Stimulated activated CD8-positive, alpha-beta memory T cell treated with anti-CD3 and anti-CD28 coated beads, Interleukin-12 subunit alpha, Interleukin-12 subunit beta, amount 100 ng/mL, for 1 hour (primary cell): ENCODE measurements around the gene PLB1.
"Not testable (repeated sequence)": the region's sequence is repeated elsewhere in the genome, so short reads cannot be mapped to it uniquely, and the experiment has no call there.

ENCODE experiments used
- DNase-seq: peaks from one replicate; pipeline ENCODE4 v3.0.0-alpha.2; 2020; ENCODE audit warnings: low read depth

Gene PLB1

GRCh38 chr2:28538134-28538533 lies 42.3 kb downstream of the PLB1 start:
- no peak for DNase-seq

DNA sequence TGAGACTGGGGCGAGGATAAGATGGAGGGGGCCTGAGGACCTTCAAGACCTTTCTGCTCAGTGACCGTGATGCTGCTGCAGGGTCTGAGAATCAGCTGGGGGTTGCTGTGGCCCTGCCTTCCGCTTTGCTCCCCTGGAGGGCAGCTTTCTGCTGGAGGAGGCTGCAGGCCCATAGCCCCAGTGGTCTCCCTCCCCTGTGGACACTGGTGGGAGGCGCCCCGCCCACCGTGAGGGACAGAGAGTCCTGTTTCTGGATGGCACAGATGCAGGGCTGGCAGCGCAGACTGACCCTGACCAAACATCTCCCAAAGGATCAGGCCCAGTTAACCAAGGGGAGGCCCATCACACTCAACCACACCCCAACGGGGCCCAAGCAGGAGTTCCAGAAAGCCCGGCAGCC lies 42.8 kb downstream of the PLB1 start:
- DNase-seq: no peak

DNA sequence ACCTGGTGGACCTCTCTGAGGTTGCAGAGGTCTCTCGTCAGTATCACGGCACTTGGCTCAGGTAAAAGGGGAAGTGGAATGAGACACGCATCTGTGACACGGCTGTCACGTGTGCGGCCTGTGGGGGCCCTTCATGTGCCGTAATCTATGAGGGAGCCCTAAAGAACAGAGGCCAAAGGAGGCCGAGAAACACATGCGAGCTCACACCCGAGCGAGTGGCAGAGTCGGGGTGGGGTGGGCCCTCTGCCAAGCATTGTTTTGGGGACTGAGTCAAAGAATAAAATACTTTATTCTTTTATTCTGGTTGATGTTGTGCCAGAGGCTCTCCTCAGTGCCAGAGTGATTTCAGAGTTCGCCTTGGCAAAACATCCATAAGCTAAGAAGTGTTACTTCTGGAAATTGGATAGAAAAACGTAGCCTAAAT lies 43.3 kb downstream of the PLB1 start:
- no peak for DNase-seq

DNA sequence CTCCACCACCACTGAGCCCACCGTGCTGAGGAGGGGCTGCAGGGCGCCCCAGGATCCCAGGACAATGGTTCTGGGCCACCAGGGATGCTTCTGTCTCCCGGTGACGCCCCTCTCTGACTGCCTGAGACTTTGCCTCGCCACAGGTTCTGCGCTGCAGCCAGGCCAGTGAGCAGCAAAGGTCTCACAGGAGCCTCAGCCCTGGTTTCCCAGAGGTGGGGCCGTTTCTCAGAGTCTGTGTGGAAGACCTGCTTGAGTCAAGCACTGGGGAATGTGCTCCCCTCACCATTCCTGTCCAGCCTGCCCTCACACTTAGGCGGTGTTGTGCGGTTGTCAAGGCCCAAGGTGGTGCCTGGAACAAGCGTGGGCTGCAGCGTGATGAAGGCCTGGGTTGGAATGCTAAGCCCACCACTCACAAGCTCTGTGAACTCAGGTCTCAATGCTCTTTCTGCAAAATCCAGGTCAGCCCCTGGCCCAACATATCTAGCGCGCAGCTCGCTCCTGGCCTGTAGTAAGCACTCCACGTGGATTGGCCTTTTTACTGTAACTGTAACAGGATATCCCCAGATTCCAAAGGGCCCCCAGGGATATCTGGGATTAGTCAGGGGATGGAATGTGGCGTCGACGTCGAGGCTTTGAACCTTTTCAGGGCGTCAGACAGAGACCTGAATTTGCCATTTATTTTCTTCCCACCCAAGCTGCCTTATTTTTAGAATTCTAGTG lies 47.6 kb downstream of the PLB1 start:
- no peak for DNase-seq

GRCh38 chr2:28544036-28544346 lies 48.1 kb downstream of the PLB1 start:
- DNase-seq: no peak

DNA sequence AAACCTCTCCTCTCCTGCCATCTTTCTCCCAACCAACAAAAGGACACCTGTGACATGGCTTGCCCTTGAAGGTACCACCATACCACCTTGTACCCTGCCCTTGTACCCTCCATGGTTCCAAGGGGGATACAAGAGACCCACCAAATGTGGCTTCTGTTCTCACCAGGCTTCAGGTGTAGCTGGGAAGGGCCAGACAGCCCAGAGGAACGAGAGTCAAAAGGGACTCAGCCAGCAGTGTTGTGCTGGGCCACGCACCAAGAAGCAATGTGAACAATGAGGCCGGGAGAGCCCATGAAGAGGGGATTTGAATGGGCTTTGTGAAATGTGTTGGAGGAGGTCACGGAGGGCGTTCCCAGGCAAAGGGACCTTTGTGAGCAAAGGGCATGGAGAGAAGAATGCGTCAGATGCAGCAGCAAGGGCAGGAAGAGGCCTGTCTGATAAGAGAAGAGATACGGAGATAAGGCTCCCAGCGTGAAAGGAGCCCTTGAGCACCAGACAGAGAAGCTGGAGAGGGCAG lies 48.6 kb downstream of the PLB1 start:
- no peak for DNase-seq

GRCh38 chr2:28544922-28545589 lies 49.2 kb downstream of the PLB1 start:
- no peak for DNase-seq

DNA sequence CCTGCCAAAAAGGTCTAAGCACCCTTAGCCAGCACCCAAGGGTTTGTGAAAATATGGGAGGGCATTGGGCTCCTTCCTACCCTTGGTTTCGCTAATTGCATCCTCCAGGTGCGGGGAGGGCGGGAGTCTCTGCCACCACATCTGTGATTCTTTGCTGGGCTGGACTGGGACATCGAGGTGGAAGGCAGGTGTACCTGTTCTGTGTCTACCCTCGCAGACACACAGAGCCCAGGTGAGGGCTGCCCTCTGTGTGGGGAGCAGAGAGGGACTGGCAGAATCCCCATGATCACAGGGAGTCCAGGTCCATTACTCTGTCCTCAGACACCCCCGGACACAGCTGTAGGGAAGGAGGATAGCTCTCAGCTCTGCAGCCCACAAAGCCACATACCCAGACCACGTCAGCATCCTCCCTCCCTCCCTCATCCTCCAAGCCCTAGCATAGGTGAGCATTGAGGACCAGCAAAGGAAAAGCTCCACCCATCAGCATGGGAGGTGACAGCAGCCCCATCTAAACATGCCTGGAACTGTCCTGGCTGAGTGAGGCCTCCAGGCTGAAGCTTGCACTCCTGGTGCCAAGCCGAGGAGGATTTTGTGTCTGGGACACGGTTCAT lies 49.8 kb downstream of the PLB1 start:
- no peak for DNase-seq

DNA sequence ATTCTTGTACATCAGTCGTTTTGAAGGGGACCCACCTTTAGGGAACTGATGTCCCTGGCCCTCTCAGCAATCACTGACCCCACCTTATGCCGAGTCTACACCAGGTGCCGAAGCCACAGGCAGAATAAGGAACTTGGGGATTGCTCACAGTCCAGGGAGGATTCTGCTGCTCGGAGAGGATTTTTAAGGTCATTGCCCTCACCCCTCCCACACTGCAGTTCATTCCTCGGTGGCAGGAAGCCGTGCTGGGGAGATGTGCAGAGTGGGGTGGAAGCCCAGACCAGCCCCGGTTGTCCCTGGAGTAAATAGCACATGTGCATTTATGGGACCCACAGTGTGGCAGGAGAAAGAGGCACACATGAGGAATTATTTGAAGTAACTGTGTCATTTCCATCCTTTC lies 50.4 kb downstream of the PLB1 start:
- DNase-seq: no peak

DNA sequence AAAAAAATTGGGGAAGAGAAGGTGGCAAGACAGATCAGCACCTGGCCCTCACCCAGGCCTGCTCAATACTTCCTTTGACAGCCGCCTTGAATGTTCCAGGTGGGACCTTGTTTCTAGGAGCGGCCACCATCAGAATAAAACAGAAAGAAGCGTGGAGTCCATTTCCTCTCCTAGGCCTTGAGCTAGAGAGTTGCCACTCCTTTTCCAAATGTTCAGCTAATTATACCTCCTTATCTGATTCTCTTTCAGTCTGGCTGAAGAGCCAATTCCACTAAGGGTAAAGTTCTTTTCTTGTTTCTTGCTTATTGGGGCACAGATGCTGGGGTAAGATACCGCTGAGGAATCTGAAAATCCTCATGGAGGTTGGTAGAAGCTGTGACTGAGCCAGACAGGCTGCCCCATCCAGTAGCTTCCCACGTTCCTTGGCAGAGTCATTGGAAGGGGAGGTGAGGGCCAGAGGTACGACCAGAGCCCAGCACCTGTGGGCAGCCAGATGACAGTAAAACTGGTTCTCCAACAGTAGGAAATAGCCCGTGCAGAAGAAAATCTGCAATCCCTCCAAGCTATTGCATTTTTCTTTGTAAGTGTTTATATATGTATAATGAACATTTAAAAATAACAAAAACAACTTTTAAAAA lies 51.5 kb downstream of the PLB1 start:
- no peak for DNase-seq

GRCh38 chr2:28547906-28548600 lies 52.2 kb downstream of the PLB1 start:
- DNase-seq: no peak

DNA sequence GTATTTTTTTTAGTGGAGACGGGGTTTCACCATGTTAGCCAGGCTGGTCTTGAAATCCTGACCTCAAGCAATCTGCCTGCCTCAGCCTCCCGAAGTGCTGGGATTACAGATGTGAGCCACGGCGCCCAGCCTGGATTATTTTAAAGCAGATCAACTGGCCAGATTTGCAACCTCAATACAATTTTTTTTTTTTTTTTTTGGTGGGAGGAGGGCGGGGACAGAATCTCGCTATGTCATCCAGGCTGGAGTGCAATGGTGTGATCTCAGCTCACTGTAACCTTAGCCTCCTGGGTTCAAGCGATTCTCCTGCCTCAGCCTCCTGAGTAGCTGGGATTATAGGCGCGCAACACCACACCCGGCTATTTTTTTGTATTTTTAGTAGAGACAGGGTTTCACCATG lies 54.5 kb downstream of the PLB1 start:
- not testable (repeated sequence) for DNase-seq

GRCh38 chr2:28552045-28552823 lies 56.4 kb downstream of the PLB1 start:
- no peak for DNase-seq

GRCh38 chr2:28556303-28556702 lies 60.4 kb downstream of the PLB1 start:
- DNase-seq: no peak

DNA sequence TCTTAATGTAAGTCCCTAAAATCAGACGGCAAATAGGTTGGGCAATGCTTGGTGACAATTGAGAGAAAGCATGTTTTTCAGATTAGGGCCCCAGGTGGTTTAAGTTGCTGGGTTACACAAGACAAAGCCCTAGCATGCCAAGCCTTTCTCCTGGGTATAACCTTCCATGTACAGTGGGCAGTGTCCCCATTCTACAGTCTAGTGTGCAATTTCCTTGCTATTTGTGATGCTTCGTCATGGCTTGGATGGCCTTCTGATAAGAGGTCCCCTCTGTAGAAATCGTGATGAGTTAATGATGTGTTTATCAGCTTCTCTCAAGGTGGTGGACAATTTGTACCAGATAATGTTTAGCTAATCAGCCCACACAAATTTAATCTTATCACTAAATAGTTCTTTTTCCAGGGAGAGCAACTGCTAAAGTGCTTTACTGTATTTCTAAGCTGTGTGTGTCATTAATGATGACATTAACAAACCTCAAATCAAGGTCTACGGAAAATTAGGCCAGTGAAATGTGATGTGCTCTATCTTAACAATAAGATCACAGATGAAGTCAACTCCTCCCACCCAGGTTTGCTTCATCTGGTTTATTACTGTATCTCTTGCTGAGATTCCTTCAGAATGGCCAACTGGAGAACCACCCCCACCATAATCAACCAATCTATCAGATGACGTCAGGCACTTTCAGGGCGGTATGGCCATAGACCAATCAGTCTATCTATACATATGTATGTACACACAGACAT lies 61.7 kb downstream of the PLB1 start:
- DNase-seq: no peak

GRCh38 chr2:28558158-28558820 lies 62.4 kb downstream of the PLB1 start:
- no peak for DNase-seq

DNA sequence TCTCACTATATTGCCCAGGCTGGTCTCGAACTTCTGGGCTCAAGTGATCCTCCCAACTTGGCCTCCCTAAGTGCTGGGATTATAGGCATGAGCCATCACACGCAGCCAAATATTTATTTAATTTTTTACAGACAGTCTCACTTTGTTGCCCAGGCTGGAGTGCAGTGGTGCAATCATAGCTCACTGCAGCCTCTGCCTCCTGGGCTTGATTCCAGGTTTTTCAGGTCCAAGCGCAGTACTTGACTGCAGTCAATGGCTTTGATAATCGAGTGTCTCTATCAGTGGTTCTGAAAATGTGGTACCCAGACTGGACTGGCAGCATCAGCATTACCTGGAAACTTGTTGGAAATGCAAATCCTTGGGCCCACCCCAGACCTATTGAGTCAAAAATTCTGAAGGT lies 63.1 kb downstream of the PLB1 start:
- DNase-seq: no peak

DNA sequence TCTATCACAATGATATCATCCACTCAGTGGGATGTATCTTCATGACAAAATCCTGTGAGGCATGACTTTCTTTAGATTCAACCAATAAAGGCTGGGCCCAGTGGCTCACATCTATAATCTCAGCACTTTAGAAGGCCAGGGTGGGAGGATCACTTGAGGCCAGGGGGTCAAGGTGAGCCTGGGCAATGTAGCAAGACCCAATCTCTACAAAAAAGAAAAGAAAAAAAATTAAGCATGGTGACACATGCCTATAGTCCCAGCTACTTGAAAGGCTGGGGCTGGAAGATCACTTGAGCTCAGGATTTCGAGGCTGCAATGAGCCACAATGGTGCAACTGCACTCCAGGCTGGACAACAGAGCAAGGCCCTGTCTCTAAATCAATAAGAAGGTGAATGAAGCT lies 68.0 kb downstream of the PLB1 start:
- DNase-seq: no peak

- DNase-seq: no peak
Measured at GRCh38 chr2:28564346-28564745, 68.5 kb downstream of the PLB1 start.

DNA sequence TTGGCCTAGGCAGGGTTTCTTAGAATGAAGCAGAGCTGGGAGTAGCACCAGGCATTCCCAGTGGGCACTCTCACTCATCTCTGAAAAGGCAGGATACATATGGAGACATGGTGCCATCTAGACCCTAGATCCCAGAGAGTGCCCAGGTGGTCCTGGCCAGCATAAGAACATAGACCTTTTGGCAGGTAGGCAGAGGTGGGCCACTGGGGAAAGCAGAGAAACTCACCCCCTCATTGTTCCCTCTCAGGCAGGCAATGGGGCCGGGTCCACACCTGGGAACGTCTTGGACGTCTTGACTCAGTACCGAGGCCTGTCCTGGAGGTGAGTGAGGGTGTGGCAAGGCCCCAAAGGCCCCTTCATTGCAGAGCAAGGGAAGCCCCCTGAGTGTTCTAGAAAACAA lies 69.2 kb downstream of the PLB1 start:
- DNase-seq: no peak
